ENCODE results near the gene ARHGEF10L.

Gene ARHGEF10L

GRCh38 chr1:17521946-17522612 is 17.4 kb upstream of the ARHGEF10L start:
- no peak overlapping the region for H3K4me3 ChIP-seq (ENCODE audit: control insufficient read depth, low read depth, low read length)
- TF ChIP-seq CTCF (IDR thresholded peaks at IDR 0.05; ENCODE audit: control insufficient read depth, insufficient read depth, low read depth, low read length, missing control alignments), result no peak
- DNase-seq (ENCODE audit: low read depth), result no peak

- DNase-seq (ENCODE audit: low read depth), result no peak
- no peak for TF ChIP-seq CTCF (IDR thresholded peaks at IDR 0.05; ENCODE audit: control insufficient read depth, insufficient read depth, low read depth, low read length, missing control alignments)
- no peak overlapping the region for H3K4me3 ChIP-seq (ENCODE audit: control insufficient read depth, low read depth, low read length)
Measured at GRCh38 chr1:17523321-17524041, 16.0 kb upstream of the ARHGEF10L start.

DNA sequence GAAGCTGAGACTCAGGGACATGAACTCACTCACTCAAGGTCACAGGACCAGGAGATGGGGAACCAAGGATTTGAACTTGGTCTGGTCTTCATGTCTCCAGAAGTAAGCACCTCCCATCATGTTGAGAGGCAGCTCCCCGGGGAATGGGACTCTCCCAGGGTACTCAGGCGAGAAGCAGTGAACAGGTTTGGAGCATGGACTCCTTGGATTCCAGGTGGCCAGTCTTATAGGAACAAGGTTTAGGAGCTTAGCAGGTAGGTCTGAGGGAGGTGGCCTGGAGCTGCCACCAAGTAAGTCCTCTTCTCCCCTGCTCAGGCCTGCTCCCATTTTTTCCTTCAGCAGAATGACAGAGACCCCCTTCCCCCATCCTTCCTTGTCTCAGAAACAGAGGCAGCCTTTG is 14.9 kb upstream of the ARHGEF10L start:
- no peak for DNase-seq (ENCODE audit: low read depth)
- no peak overlapping the region for H3K4me3 ChIP-seq (ENCODE audit: control insufficient read depth, low read depth, low read length)
- TF ChIP-seq CTCF (IDR thresholded peaks at IDR 0.05; ENCODE audit: control insufficient read depth, insufficient read depth, low read depth, low read length, missing control alignments), result no peak

DNA sequence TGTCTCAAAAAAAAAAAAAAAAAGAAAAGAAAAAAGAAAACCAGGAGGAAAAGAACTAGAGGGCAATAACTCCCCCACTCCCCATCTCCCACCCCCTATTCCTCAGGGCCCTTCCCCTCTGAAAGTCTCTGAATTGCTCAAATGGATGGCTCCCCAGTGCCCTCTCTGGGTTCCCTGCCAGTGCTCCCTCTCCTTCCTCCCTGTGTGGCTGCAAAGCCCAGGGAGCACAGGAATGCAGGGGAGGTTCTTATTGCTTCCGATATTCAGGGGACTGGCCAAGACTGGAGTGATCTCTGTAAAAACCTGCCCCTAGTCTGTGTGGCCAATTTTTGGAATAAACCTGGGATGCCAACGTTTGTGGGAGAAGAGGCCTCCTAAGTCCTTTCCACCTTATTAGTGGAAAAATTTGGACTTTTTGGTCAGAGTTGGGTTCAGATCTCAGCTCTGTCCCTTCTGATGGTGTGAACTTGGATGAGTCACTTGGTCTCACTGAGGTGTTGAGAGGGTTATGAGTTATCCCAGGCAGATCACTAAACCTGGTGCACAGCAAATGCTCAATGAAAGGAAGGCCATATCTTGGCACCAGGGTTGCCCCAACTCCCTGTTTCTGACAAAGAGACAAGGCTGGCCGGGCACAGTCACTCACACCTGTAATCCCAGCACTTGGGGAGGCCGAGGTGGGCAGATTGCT is 13.4 kb upstream of the ARHGEF10L start:
- DNase-seq (ENCODE audit: low read depth), result no peak
- H3K4me3 ChIP-seq (ENCODE audit: control insufficient read depth, low read depth, low read length), result no peak overlapping the region
- no peak for TF ChIP-seq CTCF (IDR thresholded peaks at IDR 0.05; ENCODE audit: control insufficient read depth, insufficient read depth, low read depth, low read length, missing control alignments)

- no peak for TF ChIP-seq CTCF (IDR thresholded peaks at IDR 0.05; ENCODE audit: control insufficient read depth, insufficient read depth, low read depth, low read length, missing control alignments)
- no peak for DNase-seq (ENCODE audit: low read depth)
- no peak overlapping the region for H3K4me3 ChIP-seq (ENCODE audit: control insufficient read depth, low read depth, low read length)
Measured at GRCh38 chr1:17527036-17527914, 12.2 kb upstream of the ARHGEF10L start.

- no peak for DNase-seq (ENCODE audit: low read depth)
- no peak for TF ChIP-seq CTCF (IDR thresholded peaks at IDR 0.05; ENCODE audit: control insufficient read depth, insufficient read depth, low read depth, low read length, missing control alignments)
- no peak overlapping the region for H3K4me3 ChIP-seq (ENCODE audit: control insufficient read depth, low read depth, low read length)
Measured at GRCh38 chr1:17529381-17529780, 10.1 kb upstream of the ARHGEF10L start.
